ENCODE data around the gene HDGFL2. TPM values are rescaled to one million over a fixed set of nuclear protein-coding genes. Genes with fewer than 3 reads are reported as not detected.

The HDGFL2 gene
- polyA plus RNA-seq, 1 donor = 70.0 TPM

DNA sequence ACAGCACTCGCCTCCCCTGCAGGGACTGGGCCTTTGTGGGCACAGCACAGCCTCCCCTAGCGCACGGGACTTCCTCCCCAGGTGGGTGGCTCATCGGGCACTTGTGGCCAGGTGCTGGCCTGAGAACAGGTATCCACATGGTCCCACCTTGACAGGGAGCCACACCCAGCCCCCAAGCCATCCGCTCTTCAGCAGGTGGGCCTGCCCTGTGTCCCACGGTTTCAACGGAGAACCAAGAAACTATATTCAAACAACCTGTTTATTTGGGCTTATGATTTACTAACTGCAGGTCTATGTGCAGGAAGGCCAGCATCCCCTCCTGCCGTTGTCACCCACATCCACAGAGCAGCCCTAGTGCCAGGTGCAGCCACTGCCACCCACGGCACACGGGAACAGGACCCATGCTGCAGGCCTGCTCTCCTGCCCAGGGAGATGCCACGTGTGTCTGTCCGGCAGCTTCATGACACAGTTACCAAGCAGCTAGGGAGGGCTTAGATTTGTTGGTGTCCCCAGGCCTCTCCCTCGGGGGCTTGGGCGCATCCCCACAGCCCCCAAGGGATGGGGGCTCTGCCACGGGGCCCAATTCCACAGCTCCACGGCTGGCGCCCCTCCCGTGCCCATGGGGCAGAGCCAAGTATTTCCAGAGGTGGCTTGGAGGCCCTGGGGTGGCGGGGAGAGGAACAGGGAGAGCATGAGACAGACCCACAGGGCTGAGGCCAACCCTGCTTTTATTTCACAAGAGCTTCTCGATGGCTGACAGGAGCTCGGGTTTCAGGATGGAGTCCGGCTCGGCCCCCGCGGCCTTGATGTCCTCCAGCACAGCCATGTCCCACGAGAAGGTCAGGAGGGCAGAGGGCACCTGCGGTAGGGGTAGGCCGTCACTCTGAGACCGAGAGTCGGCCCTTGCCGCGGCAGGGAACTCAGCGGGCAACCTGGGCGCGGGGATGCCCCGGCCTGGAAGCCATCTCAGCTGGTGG, 27.0 kb upstream of the HDGFL2 start:
- DNase-seq (ENCODE audit: low read depth) = no peak

DNA sequence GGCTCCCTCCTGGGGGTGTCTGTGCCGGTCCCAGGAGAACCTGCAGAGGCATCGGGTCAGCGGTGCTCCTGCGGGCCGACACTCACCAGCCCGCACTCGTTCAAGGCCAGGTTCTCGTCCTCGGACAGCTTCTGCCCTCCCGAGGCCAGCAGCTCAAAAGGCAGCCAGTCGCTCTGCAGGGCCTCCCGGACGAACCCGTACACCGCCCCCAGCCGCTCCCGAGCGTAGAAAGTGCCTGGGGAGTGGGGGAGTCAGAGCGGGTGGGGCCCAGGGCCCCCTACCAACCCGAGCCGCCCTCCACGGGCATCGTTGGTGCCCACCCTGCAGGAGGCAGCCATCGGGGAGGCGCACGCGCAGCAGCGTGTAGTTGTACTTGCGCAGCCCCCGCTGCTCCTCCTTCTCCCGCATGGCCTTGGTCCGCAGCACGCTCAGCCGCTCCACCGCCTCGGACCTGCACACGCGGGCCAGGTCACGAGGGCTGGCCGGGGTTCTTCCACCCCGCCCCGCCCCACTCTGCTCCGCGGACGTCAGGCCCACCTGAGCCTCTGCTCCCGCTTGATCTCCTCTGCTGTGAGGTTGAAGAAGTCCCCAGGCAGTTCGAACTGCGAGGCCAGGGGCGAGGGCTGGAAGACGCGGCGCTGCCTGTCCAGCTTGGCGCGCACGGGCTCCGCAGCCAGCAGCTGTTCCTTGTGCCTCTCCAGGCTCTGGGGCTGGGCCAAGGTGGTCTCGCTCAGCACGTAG, 26.0 kb upstream of the HDGFL2 start:
- no peak for DNase-seq (ENCODE audit: low read depth)

DNA sequence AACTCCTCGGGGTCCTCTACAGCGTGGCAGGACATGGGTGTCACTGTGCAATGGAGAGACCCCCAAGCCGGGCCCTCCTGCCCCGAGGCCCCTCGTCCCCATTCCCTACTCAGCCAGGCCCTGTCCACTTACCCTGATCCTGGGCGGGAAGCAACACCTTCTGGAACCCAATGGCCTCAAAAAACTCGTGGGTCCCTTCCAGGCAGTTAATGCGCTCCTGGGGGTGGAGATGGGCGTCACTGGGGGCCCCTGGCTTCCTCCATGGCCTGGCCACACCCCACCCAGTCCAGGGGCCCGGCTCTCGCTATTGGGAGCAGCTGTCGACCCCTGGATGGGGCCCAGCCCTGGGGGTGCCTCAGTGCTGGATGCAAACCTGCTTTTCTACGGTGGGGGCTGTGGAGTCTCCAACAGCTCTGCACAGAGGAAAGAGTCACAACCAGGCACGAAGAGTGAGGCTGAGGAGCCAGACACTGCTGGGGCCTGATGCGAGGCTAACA, 25.3 kb upstream of the HDGFL2 start:
- DNase-seq (ENCODE audit: low read depth) = no peak

DNA sequence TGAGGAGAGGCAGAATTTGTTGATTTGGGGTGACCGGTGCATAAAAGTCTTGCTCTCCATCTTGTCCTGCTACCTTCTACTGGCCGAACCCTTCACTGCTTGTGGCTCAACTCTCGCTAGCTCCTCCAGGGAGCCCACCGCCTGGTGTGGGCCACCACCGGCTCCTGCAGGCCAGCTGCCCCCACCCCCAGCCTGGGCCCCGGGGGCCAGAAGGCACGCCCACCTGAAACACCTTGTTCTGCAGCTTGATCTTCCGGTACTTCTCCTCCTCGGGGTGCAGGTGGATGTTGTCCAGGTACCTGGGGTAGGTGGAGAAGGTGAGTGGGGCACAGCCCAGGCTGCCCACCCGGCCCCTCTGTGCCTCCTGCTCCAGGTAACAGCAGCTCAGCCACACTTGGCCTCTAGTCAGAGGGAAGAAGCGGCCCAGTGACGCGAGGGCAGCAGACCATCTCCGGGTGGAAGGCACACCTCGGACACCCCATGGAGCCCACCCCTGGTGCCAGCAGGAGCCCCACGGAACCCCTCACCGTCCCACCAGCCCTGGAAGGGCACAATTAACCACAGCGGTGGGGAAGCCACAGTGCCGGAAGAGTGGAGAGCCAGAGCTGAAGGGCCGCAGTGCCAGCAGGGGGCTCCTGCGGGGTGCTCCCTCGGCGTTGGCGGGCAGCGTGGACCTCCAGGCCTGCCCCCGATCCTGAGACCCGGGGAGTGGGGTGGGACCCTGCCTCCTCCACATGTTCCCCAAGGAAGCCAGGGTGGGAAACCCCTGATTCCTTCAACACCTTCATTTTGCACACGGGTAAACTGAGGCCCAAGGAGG, 24.6 kb upstream of the HDGFL2 start:
- no peak for DNase-seq (ENCODE audit: low read depth)

DNA sequence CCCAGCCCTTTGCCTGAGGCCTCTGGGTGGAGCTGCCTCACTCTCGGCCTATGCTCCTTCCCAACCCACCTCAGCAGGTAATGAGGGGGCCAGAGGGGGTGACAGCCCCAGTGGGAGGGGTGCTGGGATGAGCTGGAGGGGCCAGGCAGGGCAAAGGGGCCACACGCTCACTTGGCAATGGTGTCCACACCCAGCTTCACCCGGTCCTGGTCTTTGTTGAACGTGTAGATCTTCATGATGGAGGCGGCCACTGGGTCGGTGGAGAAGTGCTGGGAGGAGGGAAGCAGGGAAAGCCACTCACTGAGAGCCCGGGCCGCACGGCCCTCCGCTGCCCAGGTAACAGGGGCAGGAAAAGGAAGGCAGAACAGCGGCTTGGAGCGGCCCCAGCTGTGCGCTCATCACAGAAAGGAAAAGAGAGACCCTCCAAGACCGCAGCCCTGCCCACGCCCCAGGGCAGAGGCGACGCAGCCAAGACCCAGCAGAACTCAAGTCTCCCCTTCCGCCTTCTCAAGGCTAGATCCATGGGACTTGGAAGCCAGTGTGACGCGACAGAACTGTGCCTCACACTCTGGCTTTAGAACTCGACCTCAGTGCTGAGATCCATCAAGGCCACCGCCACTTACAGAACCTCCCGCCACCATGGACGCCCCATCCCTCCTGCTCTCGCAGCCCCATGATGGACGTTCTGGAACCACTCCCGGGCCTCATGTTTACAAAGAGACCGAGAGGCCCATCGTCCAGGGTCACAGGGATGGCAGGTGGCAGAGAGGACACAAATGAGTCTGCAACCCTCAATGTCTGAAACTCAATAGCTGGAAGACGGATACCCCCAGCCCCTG, 23.7 kb upstream of the HDGFL2 start:
- no peak for DNase-seq (ENCODE audit: low read depth)

DNA sequence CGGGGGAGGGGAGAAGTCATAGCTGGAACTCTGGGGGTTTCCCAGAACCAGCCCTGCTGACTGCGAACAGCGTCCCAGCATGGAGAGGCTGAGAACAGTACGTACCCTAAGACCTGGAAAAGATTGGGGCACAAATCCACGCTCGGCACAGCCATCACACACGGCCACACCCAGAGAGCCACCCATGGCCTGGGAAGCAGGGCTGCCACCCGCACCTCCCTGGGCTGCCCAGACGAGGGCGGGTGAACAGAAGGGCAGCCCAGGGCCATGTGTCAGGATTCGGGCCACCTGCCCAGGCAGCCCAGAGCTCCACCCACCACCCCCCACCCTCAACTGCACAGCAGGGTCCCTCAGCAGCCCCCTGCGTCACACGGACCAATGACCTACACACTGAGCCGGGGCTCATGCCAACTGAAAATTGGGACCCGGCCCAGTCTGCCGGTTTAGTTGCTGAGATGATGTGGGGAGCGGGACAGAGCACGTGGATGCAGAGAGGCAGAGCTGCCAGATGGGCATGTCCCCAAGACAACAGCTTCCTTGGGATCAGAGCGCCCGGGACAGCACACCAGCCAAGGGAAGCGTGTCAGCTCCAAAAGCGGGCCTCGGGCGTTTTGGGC, 23.0 kb upstream of the HDGFL2 start:
- DNase-seq (ENCODE audit: low read depth) = no peak

DNA sequence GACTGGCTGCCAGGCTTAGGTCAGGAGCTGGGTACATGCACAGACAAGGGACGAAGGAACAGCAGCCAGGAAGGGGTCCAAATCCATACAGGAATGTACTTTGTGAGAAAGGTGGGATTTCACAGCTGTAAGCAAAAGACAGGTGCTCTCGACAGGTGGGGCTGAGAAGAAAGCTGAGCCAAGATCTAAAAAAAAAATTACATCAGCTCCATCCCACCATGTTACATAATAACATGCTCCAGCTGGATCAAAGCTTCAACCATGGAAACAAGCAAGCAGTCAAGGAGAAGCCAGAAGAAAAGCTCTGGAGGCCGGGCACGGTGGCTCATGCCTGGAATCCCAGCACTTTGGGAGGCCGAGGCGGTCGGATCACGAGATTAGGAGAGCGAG, 22.5 kb upstream of the HDGFL2 start:
- DNase-seq (ENCODE audit: low read depth) = no peak

DNA sequence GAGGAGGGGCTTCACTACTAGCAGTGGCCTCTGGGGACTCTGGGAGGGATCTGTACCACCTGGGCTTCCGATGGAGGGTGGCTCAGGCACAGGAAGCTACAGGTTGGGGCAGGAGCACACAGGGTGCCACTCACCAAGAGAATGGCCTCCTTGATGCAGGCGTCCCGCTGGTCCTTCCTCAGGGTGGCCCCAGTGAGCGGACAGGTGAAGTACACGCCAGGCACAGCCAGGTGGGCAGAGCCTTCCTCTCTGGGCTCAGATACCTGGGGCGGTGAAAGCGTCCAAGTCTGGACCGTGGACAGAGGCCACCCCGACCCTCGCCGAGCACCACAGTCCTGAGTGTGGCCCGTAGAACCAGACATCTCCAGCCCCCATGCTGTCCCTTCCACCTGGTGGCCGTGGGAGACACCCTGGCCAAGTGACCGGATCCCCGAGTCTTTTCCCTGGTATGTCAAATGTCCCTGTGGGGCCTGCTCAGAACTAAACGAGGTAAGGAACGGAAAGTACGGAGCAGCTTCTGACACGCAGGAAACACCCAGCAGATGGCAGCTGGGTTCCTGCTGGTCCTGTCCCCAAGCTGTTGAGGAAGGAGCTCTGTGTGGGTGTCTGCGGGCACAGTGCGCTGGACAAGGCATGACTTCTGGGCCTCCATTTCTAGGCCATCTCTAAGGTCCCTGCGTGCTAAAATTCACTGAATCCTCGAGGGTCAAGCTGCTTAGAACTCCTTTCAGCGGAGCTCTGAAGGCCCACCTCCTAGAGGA, 19.7 kb upstream of the HDGFL2 start:
- no peak for DNase-seq (ENCODE audit: low read depth)

DNA sequence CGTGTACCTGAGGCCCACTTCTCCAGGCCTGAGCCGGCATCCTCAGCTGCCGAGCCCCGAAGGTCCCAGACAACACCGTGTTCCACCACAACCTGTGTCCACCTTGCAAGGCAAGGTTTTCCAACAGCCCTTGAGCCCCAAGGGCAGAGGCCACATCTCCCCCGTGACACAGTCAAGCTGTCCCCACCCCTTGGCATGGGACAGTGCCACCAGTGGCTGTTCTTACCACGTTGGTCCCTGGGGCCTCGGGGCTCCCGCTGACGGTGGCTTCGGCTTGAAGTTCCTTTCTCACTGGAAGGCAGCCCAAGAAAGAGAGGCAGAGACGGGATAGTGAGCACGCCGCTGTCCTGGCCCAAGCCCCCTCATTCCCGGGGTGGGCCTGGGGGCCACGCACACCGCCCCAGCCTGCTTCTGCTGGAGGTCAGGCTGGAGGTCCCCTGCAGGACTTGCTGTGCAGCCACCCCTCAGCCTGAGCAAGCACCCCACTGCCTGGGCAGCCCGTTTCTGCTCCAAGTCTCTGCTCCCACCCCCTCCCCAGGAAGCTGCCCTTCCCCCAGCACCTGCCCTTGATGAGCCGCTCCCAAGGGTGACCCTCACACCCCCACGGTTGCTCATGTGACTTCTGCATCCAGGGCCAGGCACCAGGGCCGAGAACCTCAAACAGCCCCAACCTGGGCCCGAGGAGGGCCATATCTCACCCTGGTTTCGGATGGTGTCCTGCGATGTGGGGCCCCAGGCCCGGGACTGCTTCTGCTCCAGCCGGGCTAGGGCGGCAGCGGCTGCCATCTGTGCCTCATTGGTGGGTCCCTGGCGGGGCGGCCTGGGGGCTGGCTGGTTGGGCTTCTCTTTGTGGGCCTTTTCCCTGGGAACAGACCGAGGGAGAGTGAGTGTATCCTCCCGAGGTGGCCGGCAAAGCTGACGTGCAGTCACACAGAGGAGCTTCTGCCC, 18.6 kb upstream of the HDGFL2 start:
- no peak for DNase-seq (ENCODE audit: low read depth)

DNA sequence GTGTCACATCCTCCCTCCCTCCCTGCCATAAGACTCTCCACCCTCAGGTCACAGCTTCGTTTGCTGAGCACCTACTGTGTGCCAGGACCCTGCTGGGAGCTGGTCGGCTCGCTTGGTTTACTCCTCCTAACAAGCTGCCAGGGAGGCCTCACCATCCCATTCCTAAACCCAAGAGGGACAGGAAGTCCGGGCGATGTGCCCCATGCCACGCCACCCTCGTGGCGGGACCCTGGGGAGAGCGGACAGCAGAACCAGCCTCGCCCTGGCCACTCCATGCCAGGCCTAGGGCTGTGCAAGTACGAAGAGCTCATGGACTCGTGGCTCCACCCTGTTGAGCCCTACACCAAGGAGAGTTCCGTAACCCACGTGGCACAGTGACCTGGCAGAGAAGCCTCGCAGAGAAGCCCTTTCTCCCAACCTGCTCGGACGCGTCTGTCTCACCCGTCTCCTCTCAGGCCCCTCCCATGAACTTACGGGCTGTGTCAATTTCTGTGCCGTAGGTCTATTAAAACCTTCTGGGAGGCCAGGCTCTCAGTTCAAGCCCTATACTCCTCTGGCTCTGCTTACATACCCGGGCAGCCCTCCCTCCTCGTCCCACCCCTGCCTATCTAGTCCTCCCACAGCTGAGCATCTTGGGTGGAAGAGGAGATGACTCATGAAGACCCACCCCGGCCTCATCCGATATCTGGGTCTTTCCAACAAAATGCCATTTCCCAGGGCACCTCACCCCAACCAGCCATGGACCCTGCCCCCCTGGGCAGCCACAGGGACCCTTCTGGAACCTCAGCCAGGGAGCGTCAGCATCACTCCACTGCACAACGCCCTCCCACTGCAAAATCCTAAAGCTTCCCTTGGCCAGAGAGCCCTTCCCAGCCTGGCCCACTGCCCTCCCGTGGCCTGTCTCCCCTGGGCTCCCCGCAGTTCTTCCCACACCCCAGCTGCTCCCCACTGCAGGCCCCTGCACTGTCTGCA, 17.1 kb upstream of the HDGFL2 start:
- no peak for DNase-seq (ENCODE audit: low read depth)

DNA sequence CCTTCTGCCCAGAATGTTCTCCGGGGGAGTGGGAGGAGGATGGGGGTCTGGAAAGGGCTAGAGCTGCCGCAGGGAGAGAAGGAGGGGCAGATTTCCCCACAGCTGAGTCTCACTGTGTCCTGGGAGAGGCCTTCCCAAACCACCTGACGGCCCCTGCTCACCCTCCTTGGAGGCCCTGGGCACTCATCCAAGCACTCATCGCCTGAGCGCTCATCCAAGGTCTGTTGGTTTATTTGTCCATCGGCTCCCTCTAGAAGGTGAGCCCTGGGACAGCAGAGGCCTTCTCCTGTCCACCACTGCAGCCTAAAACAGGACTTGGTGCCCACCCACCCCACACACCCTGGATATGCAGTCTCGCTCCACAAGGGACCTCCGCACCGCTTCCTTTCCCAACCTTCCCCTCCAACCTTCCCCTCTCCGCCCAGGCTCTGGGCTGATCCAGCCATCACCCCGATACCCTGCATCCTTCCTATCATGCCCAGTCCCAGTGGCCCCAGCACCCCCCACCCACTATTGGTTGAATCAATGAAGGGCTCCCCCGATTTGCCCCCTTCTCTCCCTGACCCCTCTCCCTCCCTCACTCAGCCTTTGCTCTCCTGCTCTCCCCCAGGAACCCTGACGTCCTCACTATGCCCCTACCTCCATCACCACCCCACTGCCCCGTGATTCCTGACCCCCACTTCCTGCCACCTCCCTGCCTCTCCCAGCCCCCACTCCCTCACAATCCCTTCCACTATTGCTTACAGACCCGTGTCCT, 16.2 kb upstream of the HDGFL2 start:
- peak; percentile 44 for DNase-seq (ENCODE audit: low read depth)

DNA sequence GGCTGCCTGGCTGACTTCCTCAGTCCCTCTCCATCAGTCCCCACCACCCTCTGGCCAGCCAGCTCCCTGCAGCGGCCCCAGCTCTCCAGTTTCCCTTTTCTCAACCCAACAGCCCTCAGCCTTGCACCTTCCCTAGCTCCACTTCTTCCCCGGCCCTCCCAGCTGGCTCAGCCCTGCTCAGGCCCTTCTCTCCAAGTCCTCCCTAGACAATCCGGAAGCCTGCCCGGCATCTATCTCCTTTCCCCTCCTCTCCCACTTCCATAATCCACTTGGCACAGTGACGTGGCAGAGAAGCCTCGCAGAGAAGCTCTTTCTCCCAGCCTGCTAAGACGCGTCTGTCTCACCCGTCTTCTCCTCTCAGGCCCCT, 15.6 kb upstream of the HDGFL2 start:
- peak; percentile 38 for DNase-seq (ENCODE audit: low read depth)

DNA sequence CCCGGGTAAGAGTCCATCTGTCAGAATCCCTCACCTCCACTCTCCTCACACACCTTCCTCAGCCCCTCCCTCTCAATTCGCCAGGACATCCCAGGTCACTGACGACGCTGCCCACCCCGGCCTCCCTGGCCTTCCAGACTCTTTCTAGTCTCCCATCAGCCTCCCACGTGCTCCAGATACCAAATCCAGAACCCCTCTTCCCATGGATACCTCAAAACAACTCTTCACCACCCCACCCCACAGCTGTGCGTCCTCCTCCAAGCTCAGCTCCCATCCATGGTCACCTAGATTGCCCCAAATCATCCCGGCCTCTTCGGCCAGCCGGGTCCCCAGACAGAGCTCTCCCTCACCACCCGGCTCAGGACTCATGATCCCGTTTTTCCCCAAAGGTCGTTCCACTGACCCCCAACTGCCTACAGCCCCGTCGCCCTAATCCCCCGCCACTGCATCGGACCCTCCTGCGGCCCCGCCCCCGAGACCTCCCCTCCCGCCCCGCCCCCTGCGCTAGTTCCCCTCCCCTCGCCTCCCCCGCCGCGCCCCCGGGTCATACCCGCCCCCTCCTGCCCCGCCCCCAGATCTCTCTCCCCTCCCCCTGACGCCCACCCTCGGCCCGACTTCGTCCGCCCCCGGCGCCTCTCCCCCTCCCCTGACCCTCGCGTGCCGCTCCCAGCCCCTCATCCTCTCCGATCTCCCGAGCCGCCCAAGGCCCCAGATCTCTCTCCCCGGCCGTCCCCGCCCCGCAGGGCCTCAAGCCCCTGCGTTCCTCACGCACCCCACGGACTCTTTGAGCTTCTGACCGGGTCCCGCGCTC, 15.0 kb upstream of the HDGFL2 start:
- no peak for DNase-seq (ENCODE audit: low read depth)

DNA sequence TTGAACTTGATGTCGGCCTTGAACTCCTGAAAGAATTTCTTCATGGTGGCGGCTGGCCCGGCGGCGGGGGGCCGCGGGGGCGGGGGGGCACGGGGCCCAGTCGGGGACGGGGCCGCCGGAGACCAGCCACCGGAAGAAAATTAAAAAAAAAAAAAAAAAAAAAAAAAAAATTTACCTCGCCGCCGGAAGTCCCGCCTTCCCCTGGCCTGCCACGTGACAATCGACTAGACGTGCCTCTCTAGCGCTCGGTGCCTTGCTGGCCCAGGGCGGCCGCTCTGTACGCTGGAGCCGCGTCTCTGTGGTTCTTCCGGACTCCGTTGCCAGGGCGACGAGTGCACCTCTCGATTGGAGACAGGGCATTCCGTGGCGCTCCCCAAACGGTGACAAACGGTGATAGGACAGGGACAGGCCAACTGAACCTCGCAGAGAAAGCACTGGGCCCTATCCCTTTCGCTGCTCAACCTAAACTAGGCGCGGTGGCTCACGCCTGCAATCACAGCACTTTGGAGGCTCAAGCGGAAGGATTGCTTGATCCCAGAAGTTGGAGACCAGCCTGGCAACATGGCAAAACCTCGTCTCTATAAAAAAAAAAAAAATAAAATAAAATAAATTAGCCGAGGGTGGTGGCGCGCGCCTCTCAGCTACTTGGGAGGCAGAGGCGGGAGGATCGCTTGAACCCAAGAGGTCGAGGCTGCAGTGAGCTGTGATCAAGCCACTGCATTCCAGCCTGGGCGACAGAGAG, 14.3 kb upstream of the HDGFL2 start, which contains the start of gene UBXN6:
Gene UBXN6, minus strand, starts transcription at position 141 of the 742 bp plus-strand sequence. Its CDS starts 97 bp downstream, at position 44.
- DNase-seq (ENCODE audit: low read depth) = peak; percentile 84

Data from forelimb muscle (tissue), 1 donor.